ENCODE data around the gene TASP1. TPM values are rescaled to one million over a fixed set of nuclear protein-coding genes. Genes with fewer than 3 reads are reported as not detected.

Gene TASP1
- total RNA-seq, 4 donors from 2014 or later, result 3.0 to 18.1 (median 12.9) TPM

DNA sequence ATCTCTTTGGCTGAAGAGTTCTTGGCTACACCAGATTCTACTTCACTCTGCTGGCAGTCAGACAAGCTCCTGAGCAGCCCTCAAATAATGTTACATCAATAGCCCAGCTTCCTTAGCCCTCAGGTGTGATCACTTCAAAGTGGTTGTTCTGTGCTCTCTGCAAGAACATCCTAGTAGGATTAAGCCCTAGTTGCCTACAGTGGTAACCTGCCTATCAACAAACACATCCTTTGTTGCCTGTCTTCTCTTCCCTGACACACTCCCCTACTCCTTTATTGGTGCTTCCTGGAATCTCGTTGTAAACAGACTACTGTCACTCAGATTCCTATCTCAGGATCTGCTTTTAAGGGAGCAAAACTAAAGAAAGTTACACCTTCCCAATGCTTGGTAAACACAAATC is 45.1 kb upstream of the TASP1 start:
- no peak for DNase-seq
- TF ChIP-seq, protein P1, sequence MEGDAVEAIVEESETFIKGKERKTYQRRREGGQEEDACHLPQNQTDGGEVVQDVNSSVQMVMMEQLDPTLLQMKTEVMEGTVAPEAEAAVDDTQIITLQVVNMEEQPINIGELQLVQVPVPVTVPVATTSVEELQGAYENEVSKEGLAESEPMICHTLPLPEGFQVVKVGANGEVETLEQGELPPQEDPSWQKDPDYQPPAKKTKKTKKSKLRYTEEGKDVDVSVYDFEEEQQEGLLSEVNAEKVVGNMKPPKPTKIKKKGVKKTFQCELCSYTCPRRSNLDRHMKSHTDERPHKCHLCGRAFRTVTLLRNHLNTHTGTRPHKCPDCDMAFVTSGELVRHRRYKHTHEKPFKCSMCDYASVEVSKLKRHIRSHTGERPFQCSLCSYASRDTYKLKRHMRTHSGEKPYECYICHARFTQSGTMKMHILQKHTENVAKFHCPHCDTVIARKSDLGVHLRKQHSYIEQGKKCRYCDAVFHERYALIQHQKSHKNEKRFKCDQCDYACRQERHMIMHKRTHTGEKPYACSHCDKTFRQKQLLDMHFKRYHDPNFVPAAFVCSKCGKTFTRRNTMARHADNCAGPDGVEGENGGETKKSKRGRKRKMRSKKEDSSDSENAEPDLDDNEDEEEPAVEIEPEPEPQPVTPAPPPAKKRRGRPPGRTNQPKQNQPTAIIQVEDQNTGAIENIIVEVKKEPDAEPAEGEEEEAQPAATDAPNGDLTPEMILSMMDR (IDR thresholded peaks at IDR 0.05), result no peak
- TF ChIP-seq POLR2A (IDR thresholded peaks at IDR 0.05), result no peak
- no peak for TF ChIP-seq EP300 (IDR thresholded peaks at IDR 0.05; ENCODE audit: low read depth)
- no peak for TF ChIP-seq POLR2AphosphoS5 (IDR thresholded peaks at IDR 0.05)
- Histone ChIP-seq H3K4me3 (no peak overlapping the region), H3K27ac (no peak overlapping the region), H3K36me3 (no peaks in the 10 kb centered on the region), H3K27me3 (no peaks in the 10 kb centered on the region), H3K4me1 (no peaks in the 10 kb centered on the region), H3K9me3 (no peaks in the 10 kb centered on the region)
- in situ Hi-C loops (cut with MboI; ENCODE audit: low pct_ligation_motif_present in 1 of 4, low pct_unique_long_range_greater_than_20kb in 1 of 4, low sequenced_read_pairs in 3 of 4), result no loop called here
- intact Hi-C loops (cut with DNase I; ENCODE audit: low total_unique reads), result no loop called here
- WGBS, 2 donors (ENCODE audit: low coverage in 1 of 2), result 8 to 30% methylated on average over 1 of the region's 1 CpG

DNA sequence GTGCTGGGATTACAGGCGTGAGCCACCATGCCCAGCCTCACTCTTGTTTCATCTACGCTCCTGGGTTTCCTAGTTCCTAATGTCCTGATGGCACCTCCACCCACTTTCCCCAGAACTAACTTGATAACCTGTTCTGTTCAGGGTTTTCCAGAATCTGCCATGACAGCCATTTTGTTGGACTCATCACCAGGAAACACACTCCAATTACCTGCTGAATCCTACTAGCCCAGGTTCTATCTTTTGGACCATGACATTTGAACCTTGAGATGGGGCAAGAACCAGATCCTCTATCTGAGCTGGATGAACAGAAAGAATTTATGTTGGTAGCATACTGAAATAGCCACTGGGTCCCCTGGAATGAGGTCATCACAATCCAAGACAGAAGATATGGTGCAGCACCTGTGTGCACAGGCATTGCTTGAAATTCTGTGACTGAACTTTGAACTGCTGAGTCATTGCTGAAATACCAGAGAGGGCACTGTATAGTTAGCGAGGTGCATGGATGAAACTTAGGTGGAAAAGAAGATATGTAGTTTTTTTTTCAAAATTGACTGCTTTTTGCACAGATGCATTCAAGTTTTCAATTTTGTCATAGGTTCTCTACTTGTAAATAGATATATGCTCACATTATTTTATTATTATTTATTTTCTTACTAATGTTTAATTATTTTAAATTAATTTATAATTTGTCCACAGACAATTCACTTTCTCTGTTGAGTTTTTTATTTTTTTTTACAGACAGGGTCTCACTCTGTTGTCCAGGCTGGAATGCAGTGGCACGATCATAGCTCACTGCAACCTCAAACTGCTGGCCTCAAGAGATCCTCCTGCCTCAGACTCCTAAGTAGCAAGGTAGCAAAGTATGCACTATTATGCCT is 42.8 kb upstream of the TASP1 start:
- Histone ChIP-seq H3K4me1 (no peaks in the 10 kb centered on the region), H3K36me3 (no peaks in the 10 kb centered on the region), H3K4me3 (no peak overlapping the region), H3K9me3 (no peaks in the 10 kb centered on the region), H3K27ac (no peak overlapping the region), H3K27me3 (no peaks in the 10 kb centered on the region)
- DNase-seq, result no peak
- in situ Hi-C loops (cut with MboI; ENCODE audit: low pct_ligation_motif_present in 1 of 4, low pct_unique_long_range_greater_than_20kb in 1 of 4, low sequenced_read_pairs in 3 of 4) (no loop called here), intact Hi-C loops (cut with DNase I; ENCODE audit: low total_unique reads) (no loop called here)
- TF ChIP-seq POLR2A (IDR thresholded peaks at IDR 0.05), result no peak
- TF ChIP-seq POLR2AphosphoS5 (IDR thresholded peaks at IDR 0.05), result no peak
- TF ChIP-seq, protein P1 (IDR thresholded peaks at IDR 0.05), result no peak
- TF ChIP-seq EP300 (IDR thresholded peaks at IDR 0.05; ENCODE audit: low read depth), result no peak
- whole genome bisulfite sequencing, 2 donors (ENCODE audit: low coverage in 1 of 2), result 25 to 82% methylated on average over 2 to 4 of the region's 4 CpGs

DNA sequence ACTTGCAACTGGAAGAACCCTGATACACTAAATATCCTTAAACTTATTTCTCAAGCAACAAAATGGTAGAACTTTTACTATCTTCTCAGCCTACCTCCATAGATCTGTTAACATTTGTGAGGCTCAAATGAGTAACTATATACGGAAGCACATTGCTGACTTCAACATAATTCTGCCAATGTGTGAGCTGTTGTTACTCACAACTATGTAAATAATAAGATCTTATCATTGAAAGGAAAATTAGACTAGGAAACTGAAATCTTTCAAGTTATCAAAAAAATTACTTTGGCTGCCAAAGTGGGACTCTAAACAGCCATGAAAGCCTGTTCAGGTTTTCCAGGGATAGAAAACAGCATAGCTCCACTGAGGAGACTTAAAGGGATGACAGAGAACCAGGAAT is 40.2 kb upstream of the TASP1 start:
- in situ Hi-C loops (cut with MboI; ENCODE audit: low pct_ligation_motif_present in 1 of 4, low pct_unique_long_range_greater_than_20kb in 1 of 4, low sequenced_read_pairs in 3 of 4), result no loop called here
- no peak overlapping the region for H3K27ac ChIP-seq
- TF ChIP-seq POLR2A (IDR thresholded peaks at IDR 0.05), result no peak
- TF ChIP-seq, protein P1 (IDR thresholded peaks at IDR 0.05), result no peak
- TF ChIP-seq POLR2AphosphoS5 (IDR thresholded peaks at IDR 0.05), result no peak
- no peak for TF ChIP-seq EP300 (IDR thresholded peaks at IDR 0.05; ENCODE audit: low read depth)
- no peaks in the 10 kb centered on the region for H3K36me3 ChIP-seq
- intact Hi-C loops (cut with DNase I; ENCODE audit: low total_unique reads), result no loop called here
- no peaks in the 10 kb centered on the region for H3K27me3 ChIP-seq
- H3K4me1 ChIP-seq, result no peaks in the 10 kb centered on the region
- no peak for DNase-seq
- no peaks in the 10 kb centered on the region for H3K9me3 ChIP-seq
- 85 to 90% methylated on average over 1 of the region's 1 CpG for WGBS, 2 donors (ENCODE audit: low coverage in 1 of 2)
- H3K4me3 ChIP-seq, result no peak overlapping the region

DNA sequence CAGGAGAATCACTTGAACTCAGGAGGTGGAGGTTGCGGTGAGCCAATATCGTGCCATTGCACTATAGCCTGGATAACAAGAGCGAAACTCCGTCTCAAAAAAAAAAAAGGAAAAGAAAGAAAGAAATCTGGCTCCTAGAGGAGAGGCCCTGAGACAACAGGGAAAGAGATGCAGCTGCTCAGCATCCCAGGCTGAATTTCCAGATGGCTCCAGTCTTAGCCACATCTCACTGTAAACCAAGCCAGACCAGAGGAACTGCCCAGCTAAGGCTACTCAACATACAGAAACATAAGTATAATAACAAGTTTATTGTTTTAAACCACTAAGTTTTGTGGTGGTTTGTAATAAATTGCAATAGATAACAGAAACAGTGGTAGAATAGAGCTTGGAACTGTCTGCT is 38.5 kb upstream of the TASP1 start:
- no peaks in the 10 kb centered on the region for H3K4me1 ChIP-seq
- no peaks in the 10 kb centered on the region for H3K36me3 ChIP-seq
- in situ Hi-C loops (cut with MboI; ENCODE audit: low pct_ligation_motif_present in 1 of 4, low pct_unique_long_range_greater_than_20kb in 1 of 4, low sequenced_read_pairs in 3 of 4), result no loop called here
- no peak for DNase-seq
- no peaks in the 10 kb centered on the region for H3K9me3 ChIP-seq
- 80% methylated on average over 2 to 4 of the region's 4 CpGs for WGBS, 2 donors (ENCODE audit: low coverage in 1 of 2)
- no peak overlapping the region for H3K4me3 ChIP-seq
- H3K27me3 ChIP-seq, result no peaks in the 10 kb centered on the region
- H3K27ac ChIP-seq, result no peak overlapping the region
- intact Hi-C loops (cut with DNase I; ENCODE audit: low total_unique reads), result no loop called here
- TF ChIP-seq EP300 (IDR thresholded peaks at IDR 0.05; ENCODE audit: low read depth), result no peak
- TF ChIP-seq, protein P1 (IDR thresholded peaks at IDR 0.05), result no peak

Measured in transverse colon (tissue), 4 donors.